Raji (cell line): ENCODE data around the gene TNFRSF6B.

Source experiments
- POLR2A ChIP-seq: IDR thresholded peaks from 2 replicates; pipeline ENCODE4 v1.6.1; 2011; ENCODE audit warnings: low read depth, low read length, control low read depth; ENCODE audit not compliant: insufficient read depth

TNFRSF6B gene

GRCh38 chr20:63679799-63680305 is 16.6 kb upstream of the TNFRSF6B start:
- no peak for TF ChIP-seq POLR2A

GRCh38 chr20:63680427-63680826 is 16.0 kb upstream of the TNFRSF6B start:
- no peak for TF ChIP-seq POLR2A

GRCh38 chr20:63680857-63681608 is 15.4 kb upstream of the TNFRSF6B start:
- no peak for TF ChIP-seq POLR2A

GRCh38 chr20:63681609-63682142 is 14.8 kb upstream of the TNFRSF6B start:
- no peak for TF ChIP-seq POLR2A

- TF ChIP-seq POLR2A = no peak
Observed at GRCh38 chr20:63682384-63683139, 13.9 kb upstream of the TNFRSF6B start.

GRCh38 chr20:63685269-63686026 is 11.0 kb upstream of the TNFRSF6B start:
- TF ChIP-seq POLR2A = no peak

GRCh38 chr20:63686094-63686491 is 10.4 kb upstream of the TNFRSF6B start:
- TF ChIP-seq POLR2A = no peak

- TF ChIP-seq POLR2A = no peak
Observed at GRCh38 chr20:63686492-63687321, 9.7 kb upstream of the TNFRSF6B start.

GRCh38 chr20:63687419-63688178 is 8.9 kb upstream of the TNFRSF6B start:
- TF ChIP-seq POLR2A = no peak

GRCh38 chr20:63688228-63689045 is 8.0 kb upstream of the TNFRSF6B start:
- no peak for TF ChIP-seq POLR2A

- no peak for TF ChIP-seq POLR2A
Observed at GRCh38 chr20:63689046-63690002, 7.1 kb upstream of the TNFRSF6B start.
